ENCODE data around the gene SLC30A1.
"Not testable (repeated sequence)": the region's sequence is repeated elsewhere in the genome, so short reads cannot be mapped to it uniquely, and the experiment has no call there.

Gene SLC30A1

DNA sequence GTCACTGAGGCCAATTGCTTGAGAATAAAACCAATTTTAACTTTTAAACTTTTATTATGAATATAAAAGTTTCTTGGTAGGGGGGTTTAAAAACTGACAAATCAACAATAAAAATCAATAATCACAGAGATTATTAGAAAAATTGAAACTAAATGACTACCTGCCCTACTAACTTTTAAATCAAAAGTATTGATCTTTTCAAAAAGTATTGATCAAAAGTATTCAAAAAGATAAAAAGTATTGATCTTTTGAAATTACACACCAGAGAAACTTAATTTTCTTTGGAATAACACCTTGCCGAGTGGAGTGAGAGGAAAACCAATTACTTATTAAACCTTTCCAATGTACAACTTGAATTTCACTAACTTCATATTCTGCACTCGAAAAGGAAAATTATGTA is 2.2 kb downstream of the SLC30A1 start:
- TF ChIP-seq, protein P1, sequence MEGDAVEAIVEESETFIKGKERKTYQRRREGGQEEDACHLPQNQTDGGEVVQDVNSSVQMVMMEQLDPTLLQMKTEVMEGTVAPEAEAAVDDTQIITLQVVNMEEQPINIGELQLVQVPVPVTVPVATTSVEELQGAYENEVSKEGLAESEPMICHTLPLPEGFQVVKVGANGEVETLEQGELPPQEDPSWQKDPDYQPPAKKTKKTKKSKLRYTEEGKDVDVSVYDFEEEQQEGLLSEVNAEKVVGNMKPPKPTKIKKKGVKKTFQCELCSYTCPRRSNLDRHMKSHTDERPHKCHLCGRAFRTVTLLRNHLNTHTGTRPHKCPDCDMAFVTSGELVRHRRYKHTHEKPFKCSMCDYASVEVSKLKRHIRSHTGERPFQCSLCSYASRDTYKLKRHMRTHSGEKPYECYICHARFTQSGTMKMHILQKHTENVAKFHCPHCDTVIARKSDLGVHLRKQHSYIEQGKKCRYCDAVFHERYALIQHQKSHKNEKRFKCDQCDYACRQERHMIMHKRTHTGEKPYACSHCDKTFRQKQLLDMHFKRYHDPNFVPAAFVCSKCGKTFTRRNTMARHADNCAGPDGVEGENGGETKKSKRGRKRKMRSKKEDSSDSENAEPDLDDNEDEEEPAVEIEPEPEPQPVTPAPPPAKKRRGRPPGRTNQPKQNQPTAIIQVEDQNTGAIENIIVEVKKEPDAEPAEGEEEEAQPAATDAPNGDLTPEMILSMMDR (IDR thresholded peaks at IDR 0.05; ENCODE audit: low read depth, low read length) = no peak
- no peak for DNase-seq (ENCODE audit: low read depth in 2 of 2)
- H3K4me3 ChIP-seq (replicated peaks in 1 of 2; ENCODE audit: low read depth in 2 of 2, low read length in 2 of 2) = peak overlapping the region; percentile 94 to 97

DNA sequence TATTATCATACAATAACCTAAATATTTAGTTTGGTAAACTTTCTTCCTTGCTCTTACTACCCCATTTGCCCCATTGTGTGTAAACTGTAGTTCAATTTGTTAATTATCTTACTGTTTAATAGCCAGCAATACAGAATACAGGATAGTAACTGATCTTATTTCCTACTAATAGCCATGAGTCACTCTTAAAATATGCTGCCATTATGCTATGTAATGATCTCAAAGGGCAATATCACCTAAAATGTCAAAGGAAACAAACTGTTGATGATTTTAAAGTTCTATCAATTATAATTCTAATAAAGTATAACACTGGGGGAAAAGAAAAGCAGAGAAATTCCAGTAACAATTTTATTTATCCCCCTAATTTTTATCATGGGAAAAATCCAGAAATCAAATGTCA is 4.3 kb downstream of the SLC30A1 start:
- TF ChIP-seq, protein P1 (IDR thresholded peaks at IDR 0.05; ENCODE audit: low read depth, low read length) = no peak
- H3K4me3 ChIP-seq (replicated peaks in 1 of 2; ENCODE audit: low read depth in 2 of 2, low read length in 2 of 2) = no peak overlapping the region
- DNase-seq (ENCODE audit: low read depth in 2 of 2) = no peak

DNA sequence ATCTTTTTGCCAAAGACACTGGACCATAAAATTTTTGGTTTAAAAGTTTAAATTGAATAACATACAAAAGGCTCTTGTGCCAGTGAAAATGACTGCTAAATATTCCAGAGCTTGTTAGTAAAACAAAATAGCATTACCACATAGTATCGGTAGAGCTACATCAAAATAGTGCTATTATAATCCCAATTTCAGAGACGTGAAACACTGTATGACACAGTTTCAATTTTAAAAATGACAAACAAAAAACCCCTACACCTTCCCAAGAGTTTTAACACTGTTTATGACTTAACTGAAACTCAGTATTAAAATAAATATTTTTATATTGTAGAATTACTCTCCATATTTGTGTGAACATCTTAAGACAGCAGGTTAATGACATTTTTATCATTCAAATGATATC is 7.0 kb downstream of the SLC30A1 start:
- no peak overlapping the region for H3K4me3 ChIP-seq (replicated peaks in 1 of 2; ENCODE audit: low read depth in 2 of 2, low read length in 2 of 2)
- DNase-seq (ENCODE audit: low read depth in 2 of 2) = no peak
- TF ChIP-seq, protein P1 (IDR thresholded peaks at IDR 0.05; ENCODE audit: low read depth, low read length) = no peak

DNA sequence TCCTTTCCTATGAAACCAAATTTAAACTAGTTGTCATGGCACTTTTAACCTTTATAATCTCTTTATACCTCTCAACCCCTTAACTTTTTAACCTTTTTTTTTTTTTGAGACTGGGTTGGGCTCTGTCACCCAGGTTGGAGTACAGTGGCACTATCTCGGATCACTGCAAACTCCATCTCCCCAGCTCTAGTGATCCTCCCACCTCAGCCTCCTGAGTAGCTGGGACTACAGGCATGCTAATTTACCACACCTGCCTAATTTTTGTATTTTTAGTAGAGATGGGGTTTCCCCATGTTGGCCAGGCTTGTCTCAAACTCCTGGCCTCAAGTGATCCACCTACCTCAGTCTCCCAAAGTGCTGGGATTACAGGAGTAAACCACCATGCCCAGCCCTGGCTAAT is 8.6 kb downstream of the SLC30A1 start:
- not testable (repeated sequence) for H3K4me3 ChIP-seq (replicated peaks in 1 of 2; ENCODE audit: low read depth in 2 of 2, low read length in 2 of 2); DNase-seq (ENCODE audit: low read depth in 2 of 2)

DNA sequence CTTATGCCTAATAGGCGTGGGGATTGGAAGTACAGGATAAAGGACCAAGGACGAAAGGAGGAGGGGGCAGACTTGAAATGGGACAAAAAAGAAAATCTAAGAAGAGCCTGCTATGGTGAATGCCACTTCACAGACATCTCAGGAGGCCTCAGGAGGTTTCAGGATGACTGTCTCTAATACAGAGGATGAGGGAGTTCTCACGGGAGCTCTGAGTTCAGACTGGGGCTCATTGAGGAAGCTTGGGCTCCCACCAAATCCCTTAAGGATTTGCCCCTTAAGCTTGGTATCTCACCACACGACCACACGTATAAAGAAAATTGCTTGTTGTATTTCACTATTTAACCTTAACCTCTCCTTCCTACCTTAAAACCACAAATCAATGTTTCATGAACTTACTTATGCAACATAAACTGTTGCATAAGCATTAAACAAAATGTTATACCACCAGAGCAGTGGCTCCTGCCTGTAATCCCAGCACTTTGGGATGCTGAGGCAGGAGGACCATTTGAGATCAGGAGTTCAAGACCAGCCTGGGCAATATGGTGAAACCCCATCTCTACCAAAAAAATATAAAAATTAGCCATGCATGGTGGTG is 12.4 kb downstream of the SLC30A1 start:
- TF ChIP-seq, protein P1 (IDR thresholded peaks at IDR 0.05; ENCODE audit: low read depth, low read length) = no peak
- DNase-seq (ENCODE audit: low read depth in 2 of 2) = no peak
- H3K4me3 ChIP-seq (replicated peaks in 1 of 2; ENCODE audit: low read depth in 2 of 2, low read length in 2 of 2) = no peak overlapping the region

DNA sequence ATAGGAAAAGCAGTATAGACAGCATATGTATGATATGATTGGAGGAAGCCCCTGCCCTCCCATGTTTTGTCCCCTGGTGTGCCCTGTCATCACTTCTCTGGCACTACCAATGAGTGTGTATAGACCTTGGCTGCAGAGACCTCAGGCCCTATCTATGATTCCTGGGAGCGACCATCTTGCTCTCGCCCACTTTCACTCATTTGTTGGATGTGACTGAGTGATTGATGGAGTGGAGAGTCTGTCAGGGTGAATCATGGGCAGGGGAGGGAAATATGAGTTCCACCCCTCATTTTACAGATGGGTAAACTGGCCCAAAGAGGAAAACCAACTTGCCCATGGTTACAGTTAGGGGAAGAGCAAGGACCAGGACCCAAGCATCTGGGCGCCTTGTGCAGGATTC is 14.9 kb downstream of the SLC30A1 start:
- TF ChIP-seq, protein P1 (IDR thresholded peaks at IDR 0.05; ENCODE audit: low read depth, low read length) = no peak
- H3K4me3 ChIP-seq (replicated peaks in 1 of 2; ENCODE audit: low read depth in 2 of 2, low read length in 2 of 2) = no peak overlapping the region
- DNase-seq (ENCODE audit: low read depth in 2 of 2) = no peak

DNA sequence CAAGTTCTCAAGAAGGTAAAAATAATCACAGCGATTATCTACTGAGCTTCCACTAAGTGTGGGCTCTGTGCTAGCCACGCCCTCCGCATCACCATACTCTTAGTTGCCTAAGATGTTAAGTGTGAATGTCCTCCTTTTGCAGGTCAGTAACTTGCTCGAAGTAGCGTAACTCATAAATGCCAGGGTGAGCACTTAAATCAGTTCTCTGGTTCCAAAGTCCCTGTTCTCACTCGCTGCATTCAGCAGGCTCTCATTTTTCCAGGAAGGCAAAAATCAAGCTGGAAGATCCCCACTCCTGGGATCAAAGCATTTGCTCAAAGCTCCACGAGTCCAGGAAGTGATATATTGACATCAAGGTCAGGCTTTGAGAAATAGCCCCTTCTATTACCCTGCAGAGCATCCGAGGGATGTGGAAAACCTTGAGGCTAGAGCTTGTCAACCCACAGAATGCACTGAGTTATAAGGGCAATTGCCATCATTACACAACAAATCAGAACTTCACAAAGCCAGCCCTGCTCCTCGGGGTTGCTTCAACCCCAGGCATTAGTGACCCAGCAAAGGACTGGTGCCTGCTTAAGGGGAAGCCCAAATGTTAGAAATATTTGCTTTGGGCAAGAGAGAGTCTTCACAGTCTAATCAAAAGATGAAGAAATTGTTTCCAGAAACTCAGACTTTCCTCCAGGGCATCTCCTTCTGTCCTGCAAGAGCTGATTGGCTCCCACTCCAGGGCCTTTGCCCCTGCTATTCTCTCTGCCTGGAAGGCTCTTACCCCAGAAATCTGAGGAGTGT is 19.5 kb downstream of the SLC30A1 start:
- H3K4me3 ChIP-seq (replicated peaks in 1 of 2; ENCODE audit: low read depth in 2 of 2, low read length in 2 of 2) = no peak overlapping the region
- TF ChIP-seq, protein P1 (IDR thresholded peaks at IDR 0.05; ENCODE audit: low read depth, low read length) = no peak
- DNase-seq (ENCODE audit: low read depth in 2 of 2) = no peak
